A673 (cell line): Measurements from ENCODE around the gene LGALS13.

ENCODE experiments used
- EZH2 ChIP-seq: fragments of 200-600 bp; sonication (generic); IDR thresholded peaks from 2 replicates; pipeline ENCODE4 v1.6.1; 2017; ENCODE audit warnings: borderline replicate concordance, low read depth, mild to moderate bottlenecking, mixed read lengths, antibody characterized with exemption, low read length; ENCODE audit not compliant: poor library complexity, severe bottlenecking
- TF ChIP-seq, protein P1 (sequence below): fragments of 300-800, 200-600 bp; sonication (generic); conservative IDR thresholded peaks from 2 replicates; pipeline ENCODE4 v1.5.1; 2017; ENCODE audit warnings: low read depth, mild to moderate bottlenecking, antibody characterized with exemption, low read length, moderate library complexity, mixed read lengths

DNA sequence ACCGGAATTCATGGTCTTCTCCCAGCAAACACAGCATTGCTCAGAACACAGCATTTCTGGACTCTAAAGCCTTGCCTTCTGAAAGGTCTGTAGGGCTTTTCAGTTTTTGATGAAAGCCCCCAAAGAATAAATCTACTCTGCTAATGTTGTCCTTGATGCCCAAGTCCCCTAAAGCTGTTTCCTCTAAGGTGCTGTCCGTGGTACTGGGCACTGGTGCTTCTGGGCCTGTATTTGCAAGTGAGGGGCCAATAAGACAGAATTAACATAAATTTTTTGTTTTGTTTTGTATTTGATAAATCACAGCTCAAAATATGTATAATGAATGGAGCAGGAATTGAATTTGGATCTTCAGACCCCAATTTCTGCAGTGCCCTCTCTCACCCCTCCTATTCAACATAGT lies 12.1 kb upstream of the LGALS13 start:
- TF ChIP-seq, protein P1, sequence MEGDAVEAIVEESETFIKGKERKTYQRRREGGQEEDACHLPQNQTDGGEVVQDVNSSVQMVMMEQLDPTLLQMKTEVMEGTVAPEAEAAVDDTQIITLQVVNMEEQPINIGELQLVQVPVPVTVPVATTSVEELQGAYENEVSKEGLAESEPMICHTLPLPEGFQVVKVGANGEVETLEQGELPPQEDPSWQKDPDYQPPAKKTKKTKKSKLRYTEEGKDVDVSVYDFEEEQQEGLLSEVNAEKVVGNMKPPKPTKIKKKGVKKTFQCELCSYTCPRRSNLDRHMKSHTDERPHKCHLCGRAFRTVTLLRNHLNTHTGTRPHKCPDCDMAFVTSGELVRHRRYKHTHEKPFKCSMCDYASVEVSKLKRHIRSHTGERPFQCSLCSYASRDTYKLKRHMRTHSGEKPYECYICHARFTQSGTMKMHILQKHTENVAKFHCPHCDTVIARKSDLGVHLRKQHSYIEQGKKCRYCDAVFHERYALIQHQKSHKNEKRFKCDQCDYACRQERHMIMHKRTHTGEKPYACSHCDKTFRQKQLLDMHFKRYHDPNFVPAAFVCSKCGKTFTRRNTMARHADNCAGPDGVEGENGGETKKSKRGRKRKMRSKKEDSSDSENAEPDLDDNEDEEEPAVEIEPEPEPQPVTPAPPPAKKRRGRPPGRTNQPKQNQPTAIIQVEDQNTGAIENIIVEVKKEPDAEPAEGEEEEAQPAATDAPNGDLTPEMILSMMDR, result no peak
- no peak for TF ChIP-seq EZH2
